Testis (tissue), 2 donors: ENCODE data around the gene ENG.

Experiments
- POLR2A ChIP-seq: fragments of 450-650 bp; IDR thresholded peaks from one replicate; pipeline ENCODE4 v1.6.1; 2017; ENCODE audit warnings: antibody characterized with exemption, mild to moderate bottlenecking, moderate library complexity
- TF ChIP-seq, protein P1 (sequence below), 3 experiments: fragments of 450-650 bp in 2 of 3; fragments of 200-600 bp in 1 of 3; sonication (generic) in 1 of 3; IDR thresholded peaks; one replicate each; pipeline ENCODE4 v1.5.1; 2016 to 2019; ENCODE audit warnings: antibody characterized with exemption in 3 of 3, mild to moderate bottlenecking in 2 of 3, moderate library complexity in 1 of 3

GRCh38 chr9:127855522-127855921, 1.1 kb upstream of the ENG start:
- no peak for TF ChIP-seq POLR2A
- TF ChIP-seq, protein P1, sequence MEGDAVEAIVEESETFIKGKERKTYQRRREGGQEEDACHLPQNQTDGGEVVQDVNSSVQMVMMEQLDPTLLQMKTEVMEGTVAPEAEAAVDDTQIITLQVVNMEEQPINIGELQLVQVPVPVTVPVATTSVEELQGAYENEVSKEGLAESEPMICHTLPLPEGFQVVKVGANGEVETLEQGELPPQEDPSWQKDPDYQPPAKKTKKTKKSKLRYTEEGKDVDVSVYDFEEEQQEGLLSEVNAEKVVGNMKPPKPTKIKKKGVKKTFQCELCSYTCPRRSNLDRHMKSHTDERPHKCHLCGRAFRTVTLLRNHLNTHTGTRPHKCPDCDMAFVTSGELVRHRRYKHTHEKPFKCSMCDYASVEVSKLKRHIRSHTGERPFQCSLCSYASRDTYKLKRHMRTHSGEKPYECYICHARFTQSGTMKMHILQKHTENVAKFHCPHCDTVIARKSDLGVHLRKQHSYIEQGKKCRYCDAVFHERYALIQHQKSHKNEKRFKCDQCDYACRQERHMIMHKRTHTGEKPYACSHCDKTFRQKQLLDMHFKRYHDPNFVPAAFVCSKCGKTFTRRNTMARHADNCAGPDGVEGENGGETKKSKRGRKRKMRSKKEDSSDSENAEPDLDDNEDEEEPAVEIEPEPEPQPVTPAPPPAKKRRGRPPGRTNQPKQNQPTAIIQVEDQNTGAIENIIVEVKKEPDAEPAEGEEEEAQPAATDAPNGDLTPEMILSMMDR (IDR thresholded peaks at IDR 0.05) = no peak
